HepG2 (cell line): Measurements from ENCODE around the gene NTMT1. TPM values are rescaled to one million over a fixed set of nuclear protein-coding genes. Genes with fewer than 3 reads are reported as not detected.

Experiments used
- AFF4 ChIP-seq: sonication (generic); formaldehyde crosslinking; IDR thresholded peaks from 2 replicates; pipeline ENCODE4 v1.4.0; 2020; ENCODE audit warnings: missing genetic modification reagents
- ATF7 ChIP-seq, 2 experiments: fragments of 450-650 bp in 1 of 2; sonication (generic) in 1 of 2; formaldehyde crosslinking in 1 of 2; IDR thresholded peaks; 2 replicates each; pipeline versions ENCODE4 v1.4.0 to v1.6.1; 2016 to 2020; ENCODE audit warnings: antibody characterized with exemption in 1 of 2, mild to moderate bottlenecking in 1 of 2, missing genetic modification reagents in 1 of 2
- ELF4 ChIP-seq: sonication (generic); formaldehyde crosslinking; IDR thresholded peaks from 2 replicates; pipeline ENCODE4 v1.5.0; 2020; ENCODE audit warnings: missing genetic modification reagents, mild to moderate bottlenecking, moderate library complexity, borderline replicate concordance
- GATA4 ChIP-seq: sonication (generic); IDR thresholded peaks from 2 replicates; pipeline ENCODE4 v1.6.1; 2016; ENCODE audit warnings: antibody characterized with exemption, low read depth, borderline replicate concordance
- HMGXB4 ChIP-seq, 2 experiments: sonication (generic) in 1 of 2; formaldehyde crosslinking in 1 of 2; IDR thresholded peaks; 2 replicates each; pipeline versions ENCODE4 v1.4.0 to v1.6.1; 2018 to 2020; ENCODE audit warnings: missing genetic modification reagents in 2 of 2, borderline replicate concordance in 1 of 2, low read depth in 1 of 2, mild to moderate bottlenecking in 1 of 2, missing biosample characterization in 1 of 2
- KDM1A ChIP-seq: IDR thresholded peaks from 2 replicates; pipeline ENCODE4 v1.6.1; 2016; ENCODE audit warnings: missing compliant biosample characterization
- MAF1 ChIP-seq: sonication (generic); formaldehyde crosslinking; IDR thresholded peaks from 2 replicates; pipeline ENCODE4 v1.5.0; 2020; ENCODE audit warnings: missing genetic modification reagents, borderline replicate concordance
- MXD3 ChIP-seq: IDR thresholded peaks from 2 replicates; pipeline ENCODE4 v1.6.1; 2016; ENCODE audit warnings: mild to moderate bottlenecking, missing biosample characterization, missing genetic modification reagents
- NFIB ChIP-seq: sonication (generic); formaldehyde crosslinking; IDR thresholded peaks from 2 replicates; pipeline ENCODE4 v1.9.0; 2021; ENCODE audit warnings: missing genetic modification reagents, mild to moderate bottlenecking, borderline replicate concordance
- NFYB ChIP-seq: sonication (generic); formaldehyde crosslinking; IDR thresholded peaks from 2 replicates; pipeline ENCODE4 v1.4.0; 2020; ENCODE audit warnings: missing genetic modification reagents
- RBFOX2 ChIP-seq: fragments of 200-400 bp; formaldehyde crosslinking; IDR thresholded peaks from 2 replicates; pipeline ENCODE4 v1.6.1; 2017; ENCODE audit warnings: low read depth, mild to moderate bottlenecking, low read length
- SIX4 ChIP-seq: sonication (generic); formaldehyde crosslinking; IDR thresholded peaks from 2 replicates; pipeline ENCODE4 v1.4.0; 2020; ENCODE audit warnings: missing genetic modification reagents
- SSRP1 ChIP-seq: IDR thresholded peaks from 2 replicates; pipeline ENCODE4 v1.6.1; 2016; ENCODE audit warnings: control low read depth
- SYNCRIP ChIP-seq: fragments of 200-400 bp; formaldehyde crosslinking; IDR thresholded peaks from 2 replicates; pipeline ENCODE4 v1.6.1; 2018; ENCODE audit warnings: mild to moderate bottlenecking, low read depth, low read length; ENCODE audit not compliant: insufficient read depth
- ZBTB46 ChIP-seq: sonication (generic); formaldehyde crosslinking; IDR thresholded peaks from 2 replicates; pipeline ENCODE4 v1.4.0; 2020; ENCODE audit warnings: mild to moderate bottlenecking, missing genetic modification reagents, borderline replicate concordance
- ZNF276 ChIP-seq: sonication (generic); formaldehyde crosslinking; IDR thresholded peaks from 2 replicates; pipeline ENCODE4 v1.4.0; 2020; ENCODE audit warnings: mild to moderate bottlenecking, low read depth, missing genetic modification reagents
- ZNF616 ChIP-seq: sonication (generic); formaldehyde crosslinking; IDR thresholded peaks from 2 replicates; pipeline ENCODE4 v1.5.0; 2020; ENCODE audit warnings: low read depth, mild to moderate bottlenecking, missing genetic modification reagents
- ZSCAN22 ChIP-seq: sonication (generic); formaldehyde crosslinking; IDR thresholded peaks from 2 replicates; pipeline ENCODE4 v1.4.0; 2020; ENCODE audit warnings: mild to moderate bottlenecking, missing genetic modification reagents
- polyA plus RNA-seq, 8 experiments: library from polyadenylated mRNA; depleted of rRNA in 3 of 8; stranded (reverse) in 7 of 8; unstranded in 1 of 8; fragments of >200 nt; fragmentation: Illumina TruSeq in 4 of 8; extraction: Trizol in 4 of 8; gene quantifications; 2 replicates each; pipeline versions ENCODE4 v1.2.1 to v1.2.3, GENCODE V29; 2011 to 2016; ENCODE audit warnings: low read depth in 4 of 8, missing spikeins in 1 of 8, mixed read lengths in 1 of 8; ENCODE audit not compliant: insufficient read depth in 1 of 8
- total RNA-seq, 5 experiments: library from RNA; depleted of rRNA; stranded (reverse); fragments of >200 nt; fragmentation: Illumina TruSeq; extraction: Trizol; gene quantifications; 2 replicates each; pipeline ENCODE4 v1.2.3, GENCODE V29; 2016; ENCODE audit warnings: low read depth in 1 of 5

NTMT1 gene
- total and polyA plus RNA-seq, 2 of the 13 experiments (the other 11 are each of a cell fraction or from before 2014, with no cell fraction given): 49.1 to 53.8 TPM

GRCh38 chr9:129596541-129597331, 29.2 kb upstream of the NTMT1 start (continued):
- TF ChIP-seq AFF4 (CRISPR knock-in tag) (no peak; the same call in 1 of the 2 replicates), HMGXB4 (CRISPR knock-in tag; IDR thresholded peaks at IDR 0.05; ENCODE audit: borderline replicate concordance in 1 of 2, low read depth in 1 of 2) (peak in 1 of 2 experiments; percentile 72; a peak in 2 of 4 replicates), GATA4 (no peak), KDM1A (CRISPR knock-in tag) (peak; percentile 87), ELF4 (no peak), ATF7 (IDR thresholded peaks at IDR 0.05) (no peak), ATF7 (CRISPR knock-in tag; IDR thresholded peaks at IDR 0.05) (0 out of 2 replicates have a peak, but pooled peaks have one; percentile 15), NFIB (CRISPR knock-in tag) (no peak), SYNCRIP (no peak), MXD3 (no peak; the same call in 1 of the 2 replicates), SSRP1 (CRISPR knock-in tag) (peak; percentile 96), ZSCAN22 (CRISPR knock-in tag) (peak; percentile 61; the same call in 1 of the 2 replicates), ZNF276 (CRISPR knock-in tag) (no peak), ZNF616 (0 out of 2 replicates have a peak, but pooled peaks have one; percentile 12), RBFOX2 (peak; percentile 44), SIX4 (no peak), MAF1 (CRISPR knock-in tag) (no peak; the same call in 1 of the 2 replicates), NFYB (CRISPR knock-in tag) (no peak), ZBTB46 (CRISPR knock-in tag) (no peak)
